Hepatocyte (in vitro differentiated cells): ENCODE data around the gene CAMSAP1. TPM values are rescaled to one million over a fixed set of nuclear protein-coding genes. Genes with fewer than 3 reads are reported as not detected.

Experiments
- DNase-seq: peaks from one replicate; pipeline ENCODE4 v3.0.0-alpha.2; 2016; ENCODE audit warnings: low spot score
- H2AFZ ChIP-seq: fragments of 200-600 bp; sonication (generic); 2 replicates; pipeline ENCODE4 v1.6.0; 2016; ENCODE audit warnings: antibody characterized with exemption, mild to moderate bottlenecking
- H3K27ac ChIP-seq: fragments of 200-600 bp; sonication (generic); 2 replicates; pipeline ENCODE4 v1.5.1; 2016; ENCODE audit warnings: mild to moderate bottlenecking
- H3K27me3 ChIP-seq: fragments of 200-600 bp; sonication (generic); 2 replicates; pipeline ENCODE4 v1.6.1; 2016
- H3K36me3 ChIP-seq: fragments of 200-600 bp; sonication (generic); replicated peaks from 2 replicates; pipeline ENCODE4 v1.5.1; 2016; ENCODE audit warnings: low read depth; ENCODE audit not compliant: insufficient read depth
- H3K4me1 ChIP-seq: fragments of 200-600 bp; sonication (generic); 2 replicates; pipeline ENCODE4 v1.5.1; 2016; ENCODE audit warnings: mild to moderate bottlenecking, moderate library complexity; ENCODE audit not compliant: insufficient read depth
- H3K4me2 ChIP-seq: fragments of 200-600 bp; sonication (generic); 2 replicates; pipeline ENCODE4 v1.6.0; 2016
- H3K4me3 ChIP-seq: fragments of 200-600 bp; sonication (generic); 2 replicates; pipeline ENCODE4 v1.5.1; 2016; ENCODE audit warnings: mild to moderate bottlenecking
- H3K79me2 ChIP-seq: fragments of 200-600 bp; sonication (generic); 2 replicates; pipeline ENCODE4 v1.6.0; 2017; ENCODE audit warnings: mild to moderate bottlenecking
- H3K9me2 ChIP-seq: fragments of 200-600 bp; sonication (generic); replicated peaks from 2 replicates; pipeline ENCODE4 v1.6.0; 2017; ENCODE audit warnings: mild to moderate bottlenecking; ENCODE audit not compliant: insufficient read depth
- H3K9me3 ChIP-seq: fragments of 200-600 bp; sonication (generic); 2 replicates; pipeline ENCODE4 v1.5.1; 2016; ENCODE audit warnings: low read depth, mild to moderate bottlenecking
- H4K20me1 ChIP-seq: fragments of 200-600 bp; sonication (generic); 2 replicates; pipeline ENCODE4 v1.6.0; 2016; ENCODE audit warnings: mild to moderate bottlenecking; ENCODE audit not compliant: insufficient read depth, poor library complexity, severe bottlenecking
- CTCF ChIP-seq: fragments of 200-600 bp; sonication (generic); IDR thresholded peaks from 2 replicates; pipeline ENCODE4 v1.5.1; 2016; ENCODE audit warnings: antibody characterized with exemption, mild to moderate bottlenecking; ENCODE audit not compliant: poor library complexity
- EZH2 ChIP-seq: fragments of 200-600 bp; sonication (generic); IDR thresholded peaks from 2 replicates; pipeline ENCODE4 v1.6.1; 2016; ENCODE audit warnings: antibody characterized with exemption, mild to moderate bottlenecking, borderline replicate concordance
- EZH2phosphoT487 ChIP-seq: fragments of 200-600 bp; sonication (generic); IDR thresholded peaks from one replicate; pipeline ENCODE4 v1.6.1; 2018; ENCODE audit warnings: antibody characterized with exemption, mild to moderate bottlenecking, low read depth, moderate library complexity; ENCODE audit not compliant: unreplicated experiment, severe bottlenecking
- WGBS: methylation state at CpG from one replicate; pipeline ENCODE4 v1.1.6; 2016; ENCODE audit warnings: low lambda C conversion rate; ENCODE audit errors: missing lambda C conversion rate; 5-methylcytosine and 5-hydroxymethylcytosine counted together
- polyA plus RNA-seq: library from polyadenylated mRNA; unstranded; fragments of >200 nt; fragmentation: Nextera tagmentation; extraction: Ambion mirVana; gene quantifications from 2 replicates; pipeline ENCODE4 v1.2.1, GENCODE V29; 2016
- total RNA-seq: library from RNA; depleted of rRNA; stranded (reverse); fragments of >200 nt; gene quantifications from 2 replicates; pipeline ENCODE4 v1.2.3, GENCODE V29; 2014

The CAMSAP1 gene
- total and polyA plus RNA-seq, 2 experiments from 2014 or later: 5.0 to 15.6 TPM

GRCh38 chr9:135823036-135823435, 84.3 kb downstream of the CAMSAP1 start:
- no peaks in the 10 kb centered on the region for H3K4me1 ChIP-seq
- H3K4me3 ChIP-seq: no peak overlapping the region
- DNase-seq: no peak
- no peaks in the 10 kb centered on the region for H3K36me3 ChIP-seq
- no peaks in the 10 kb centered on the region for H3K9me2 ChIP-seq
- no peaks in the 10 kb centered on the region for H3K9me3 ChIP-seq
- no peak overlapping the region for H3K4me2 ChIP-seq
- 97% methylated on average over 12 of the region's 12 CpGs for WGBS
- no peak overlapping the region for H3K27ac ChIP-seq
- peaks cover 3% of the 10 kb centered on the region for H4K20me1 ChIP-seq
- no peak overlapping the region for H2AFZ ChIP-seq
- H3K79me2 ChIP-seq: peaks cover 10% of the 10 kb centered on the region
- no peaks in the 10 kb centered on the region for H3K27me3 ChIP-seq
- TF ChIP-seq EZH2phosphoT487 (no peak), EZH2 (no peak), CTCF (no peak)

GRCh38 chr9:135822374-135822755, 85.0 kb downstream of the CAMSAP1 start:
- no peak for DNase-seq
- TF ChIP-seq CTCF: no peak
- TF ChIP-seq EZH2: no peak
- no peak for TF ChIP-seq EZH2phosphoT487
- Histone ChIP-seq H3K9me3 (no peaks in the 10 kb centered on the region), H3K36me3 (no peaks in the 10 kb centered on the region), H4K20me1 (peaks cover 3% of the 10 kb centered on the region), H3K4me3 (no peak overlapping the region), H3K79me2 (peaks cover 10% of the 10 kb centered on the region), H3K4me2 (no peak overlapping the region), H2AFZ (no peak overlapping the region), H3K27ac (no peak overlapping the region), H3K9me2 (no peaks in the 10 kb centered on the region), H3K27me3 (no peaks in the 10 kb centered on the region), H3K4me1 (no peaks in the 10 kb centered on the region)
- WGBS: over 99% methylated on average over 18 of the region's 18 CpGs

DNA sequence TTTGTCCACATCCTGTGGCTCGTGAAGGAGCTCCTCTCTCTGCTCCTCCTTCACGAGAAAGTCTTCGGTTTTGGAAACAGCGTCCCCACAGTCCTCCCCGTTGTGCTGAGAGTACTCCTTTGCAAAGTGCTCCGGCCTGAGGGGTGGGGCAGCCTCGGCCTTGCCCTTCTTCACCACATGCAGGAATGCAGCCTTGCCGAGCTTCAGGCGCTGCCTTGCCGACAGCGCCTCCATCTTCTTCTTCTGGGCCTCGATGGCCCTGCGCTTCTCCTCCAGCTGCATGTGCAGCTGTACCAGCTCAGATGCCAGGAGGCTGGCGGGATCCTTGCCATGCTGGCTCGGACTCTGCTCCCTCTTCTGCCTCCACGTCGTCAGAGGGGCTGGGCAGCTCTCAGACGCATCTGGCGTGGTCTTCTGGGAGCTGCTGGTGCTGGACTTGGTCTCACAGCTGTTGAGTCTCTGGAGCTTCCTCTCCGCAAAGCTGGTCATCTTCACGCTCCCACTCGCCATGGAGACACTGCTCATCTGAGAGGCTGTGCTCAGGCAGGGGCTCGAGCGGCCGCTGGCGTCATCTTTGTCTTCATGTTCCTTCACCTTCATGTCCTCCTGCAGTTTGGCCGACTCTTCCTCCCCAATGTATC, 85.5 kb downstream of the CAMSAP1 start:
- H3K4me1 ChIP-seq: no peaks in the 10 kb centered on the region
- H3K9me2 ChIP-seq: no peaks in the 10 kb centered on the region
- H3K9me3 ChIP-seq: no peaks in the 10 kb centered on the region
- no peaks in the 10 kb centered on the region for H3K27me3 ChIP-seq
- no peaks in the 10 kb centered on the region for H3K36me3 ChIP-seq
- H3K79me2 ChIP-seq: peaks cover 5% of the 10 kb centered on the region
- no peak overlapping the region for H2AFZ ChIP-seq
- WGBS: 96% methylated on average over 27 of the region's 27 CpGs
- H4K20me1 ChIP-seq: peaks cover 3% of the 10 kb centered on the region
- DNase-seq: no peak
- no peak overlapping the region for H3K27ac ChIP-seq
- no peak overlapping the region for H3K4me3 ChIP-seq
- H3K4me2 ChIP-seq: no peak overlapping the region
- TF ChIP-seq EZH2phosphoT487 (no peak), CTCF (no peak), EZH2 (no peak)
